OCI-LY1 (cell line): ENCODE results near the gene FBXO45.

Experiments used
- CTCF ChIP-seq: fragments of 200-600 bp; sonication (generic), shearing (Covaris generic); IDR thresholded peaks from 2 replicates; pipeline ENCODE4 v1.5.1; 2017; ENCODE audit warnings: mild to moderate bottlenecking, antibody characterized with exemption, low read length, moderate library complexity, mixed read lengths
- EZH2 ChIP-seq: fragments of 200-600 bp; sonication (generic), shearing (Covaris generic); IDR thresholded peaks from 2 replicates; pipeline ENCODE4 v1.8.0; 2017; ENCODE audit warnings: borderline replicate concordance, mixed run types, mild to moderate bottlenecking, antibody characterized with exemption, low read length, moderate library complexity, mixed read lengths

GRCh38 chr3:196554205-196554604 lies 14.3 kb upstream of the FBXO45 start:
- TF ChIP-seq CTCF = no peak
- TF ChIP-seq EZH2 = no peak
